Natural killer cell treated with Interleukin-12 subunit alpha and Interleukin-12 subunit beta and Interleukin-15 and Interleukin-18, amount 100 ng/mL, for 72 hours (primary cell): ENCODE results near the gene TDG. TPM values are rescaled to one million over a fixed set of nuclear protein-coding genes. Genes with fewer than 3 reads are reported as not detected.

ENCODE experiments used
- ATAC-seq, 2 donors: fragments of 150-1000 bp; cut with Tn5 transposase in 1 of 2; sonication (Bioruptor Pico), chemical (Tn5 transposase) in 1 of 2; 2 replicates each; pipeline ENCODE4 v1.10.0; 2021
- DNase-seq: peaks from one replicate; pipeline ENCODE4 v3.0.0; 2022; ENCODE audit warnings: low spot score
- H3K27ac Mint-ChIP-seq, 2 donors: 1 replicate in 1 of 2; 2 replicates in 1 of 2; pipeline ENCODE4 v1.8.0; 2022; ENCODE audit warnings: mixed read lengths in 2 of 2, mild to moderate bottlenecking in 1 of 2, moderate library complexity in 1 of 2
- H3K27me3 Mint-ChIP-seq, 2 donors: 1 replicate in 1 of 2; 2 replicates in 1 of 2; pipeline ENCODE4 v1.8.0; 2022; ENCODE audit warnings: mixed read lengths in 2 of 2
- H3K36me3 Mint-ChIP-seq: one replicate; pipeline ENCODE4 v1.8.0; 2022; ENCODE audit warnings: mixed read lengths
- H3K4me1 Mint-ChIP-seq, 2 donors: 1 replicate in 1 of 2; 2 replicates in 1 of 2; pipeline ENCODE4 v1.8.0; 2022; ENCODE audit warnings: low read depth in 2 of 2, mixed read lengths in 2 of 2, mild to moderate bottlenecking in 1 of 2
- H3K4me3 Mint-ChIP-seq: one replicate; pipeline ENCODE4 v1.8.0; 2022; ENCODE audit warnings: mixed read lengths
- H3K9me3 Mint-ChIP-seq: 2 replicates; pipeline ENCODE4 v1.8.0; 2022; ENCODE audit warnings: mixed read lengths
- total RNA-seq, 2 donors: library from RNA; stranded (reverse); gene quantifications; one replicate each; pipeline ENCODE4 v1.2.3, GENCODE V29; 2022

The TDG gene
- total RNA-seq, 2 donors from 2014 or later, result 50.8 to 55.2 TPM

- H3K27me3 Mint-ChIP-seq, result no peaks in the 10 kb centered on the region
- H3K9me3 Mint-ChIP-seq, result no peaks in the 10 kb centered on the region
- ATAC-seq (peak; percentile 40 to 77), DNase-seq (no peak)
- peak overlapping the region; percentile 17 to 74 for H3K27ac Mint-ChIP-seq
- peaks cover 18 to 34% of the 10 kb centered on the region in 2 donors for H3K4me1 Mint-ChIP-seq
- peaks cover 61% of the 10 kb centered on the region for H3K36me3 Mint-ChIP-seq
- peak overlapping the region; percentile 42 for H3K4me3 Mint-ChIP-seq
Measured at GRCh38 chr12:103947871-103948555, 17.7 kb upstream of the TDG start.

- Mint-ChIP-seq H3K4me1 (peaks cover 18 to 42% of the 10 kb centered on the region in 2 donors), H3K4me3 (no peak overlapping the region), H3K27me3 (no peaks in the 10 kb centered on the region), H3K27ac (peak overlapping the region; percentile 17 to 74), H3K9me3 (no peaks in the 10 kb centered on the region), H3K36me3 (peaks cover 59% of the 10 kb centered on the region)
- ATAC-seq, result no peak
- DNase-seq, result no peak
Measured at GRCh38 chr12:103948746-103949406, 16.8 kb upstream of the TDG start.

GRCh38 chr12:103952497-103952896 lies 13.2 kb upstream of the TDG start:
- ATAC-seq, result peak in 1 of 2 donors; percentile 65
- peaks cover 34 to 57% of the 10 kb centered on the region in 2 donors for H3K4me1 Mint-ChIP-seq
- no peaks in the 10 kb centered on the region for H3K27me3 Mint-ChIP-seq
- H3K4me3 Mint-ChIP-seq, result peak overlapping the region; percentile 64
- DNase-seq, result no peak
- H3K27ac Mint-ChIP-seq, result peak overlapping the region; percentile 33 to 51
- peaks cover 47% of the 10 kb centered on the region for H3K36me3 Mint-ChIP-seq
- no peaks in the 10 kb centered on the region for H3K9me3 Mint-ChIP-seq

- Mint-ChIP-seq H3K4me3 (peak overlapping the region; percentile 98), H3K27ac (peak overlapping the region; percentile 92 to 99), H3K27me3 (no peaks in the 10 kb centered on the region), H3K36me3 (peaks cover 28% of the 10 kb centered on the region), H3K4me1 (peaks cover 30 to 51% of the 10 kb centered on the region in 2 donors), H3K9me3 (no peaks in the 10 kb centered on the region)
- ATAC-seq (no peak), DNase-seq (no peak)
Measured at GRCh38 chr12:103955811-103956508, 9.7 kb upstream of the TDG start.

- H3K27me3 Mint-ChIP-seq, result no peaks in the 10 kb centered on the region
- H3K4me1 Mint-ChIP-seq, result peaks cover 30 to 51% of the 10 kb centered on the region in 2 donors
- peak overlapping the region; percentile 92 to 99 for H3K27ac Mint-ChIP-seq
- H3K9me3 Mint-ChIP-seq, result no peaks in the 10 kb centered on the region
- ATAC-seq, result peak; percentile 28 to 73
- DNase-seq, result no peak
- H3K4me3 Mint-ChIP-seq, result peak overlapping the region; percentile 98
- peaks cover 28% of the 10 kb centered on the region for H3K36me3 Mint-ChIP-seq
Measured at GRCh38 chr12:103956509-103957027, 9.1 kb upstream of the TDG start.

GRCh38 chr12:103957865-103958388 lies 7.7 kb upstream of the TDG start:
- peaks cover 23% of the 10 kb centered on the region for H3K36me3 Mint-ChIP-seq
- H3K27me3 Mint-ChIP-seq, result no peaks in the 10 kb centered on the region
- H3K4me1 Mint-ChIP-seq, result peaks cover 25 to 38% of the 10 kb centered on the region in 2 donors
- H3K9me3 Mint-ChIP-seq, result no peaks in the 10 kb centered on the region
- ATAC-seq (no peak), DNase-seq (no peak)
- peak overlapping the region; percentile 92 to 99 for H3K27ac Mint-ChIP-seq
- H3K4me3 Mint-ChIP-seq, result peak overlapping the region; percentile 98

GRCh38 chr12:103958621-103959020 lies 7.1 kb upstream of the TDG start:
- Mint-ChIP-seq H3K9me3 (no peaks in the 10 kb centered on the region), H3K27ac (peak overlapping the region; percentile 11 to 60), H3K4me1 (peaks cover 24 to 31% of the 10 kb centered on the region in 2 donors), H3K36me3 (peaks cover 17% of the 10 kb centered on the region), H3K4me3 (peak overlapping the region; percentile 45), H3K27me3 (no peaks in the 10 kb centered on the region)
- ATAC-seq, result no peak
- no peak for DNase-seq

GRCh38 chr12:103960616-103961227 lies 5.0 kb upstream of the TDG start:
- Mint-ChIP-seq H3K27ac (no peak overlapping the region), H3K4me3 (no peak overlapping the region), H3K9me3 (no peaks in the 10 kb centered on the region), H3K4me1 (peaks cover 23 to 35% of the 10 kb centered on the region in 2 donors), H3K36me3 (peaks cover 7% of the 10 kb centered on the region), H3K27me3 (no peaks in the 10 kb centered on the region)
- ATAC-seq (no peak), DNase-seq (no peak)

- peaks cover 16 to 32% of the 10 kb centered on the region in 2 donors for H3K4me1 Mint-ChIP-seq
- H3K27me3 Mint-ChIP-seq, result no peaks in the 10 kb centered on the region
- no peak overlapping the region for H3K4me3 Mint-ChIP-seq
- no peak overlapping the region for H3K27ac Mint-ChIP-seq
- DNase-seq (no peak), ATAC-seq (no peak)
- H3K36me3 Mint-ChIP-seq, result no peaks in the 10 kb centered on the region
- H3K9me3 Mint-ChIP-seq, result no peaks in the 10 kb centered on the region
Measured at GRCh38 chr12:103962493-103962892, 3.2 kb upstream of the TDG start.

GRCh38 chr12:103964805-103965204 lies 867 bp upstream of the TDG start:
- DNase-seq (no peak), ATAC-seq (no peak)
- Mint-ChIP-seq H3K36me3 (peaks cover 7% of the 10 kb centered on the region), H3K9me3 (no peaks in the 10 kb centered on the region), H3K27ac (peak overlapping the region; percentile 96 to 98), H3K27me3 (no peaks in the 10 kb centered on the region), H3K4me1 (peaks cover 33 to 35% of the 10 kb centered on the region in 2 donors), H3K4me3 (peak overlapping the region; percentile 87)

- Mint-ChIP-seq H3K27ac (peak overlapping the region; percentile 96 to 98), H3K4me1 (peaks cover 33 to 35% of the 10 kb centered on the region in 2 donors), H3K36me3 (peaks cover 7% of the 10 kb centered on the region), H3K4me3 (peak overlapping the region; percentile 87), H3K9me3 (no peaks in the 10 kb centered on the region), H3K27me3 (no peaks in the 10 kb centered on the region)
- no peak for DNase-seq
- ATAC-seq, result no peak
Measured at GRCh38 chr12:103965255-103965589, 450 bp upstream of the TDG start.

GRCh38 chr12:103966736-103967135 lies 1.1 kb downstream of the TDG start:
- Mint-ChIP-seq H3K9me3 (no peaks in the 10 kb centered on the region), H3K27ac (peak overlapping the region; percentile 96 to 98), H3K4me3 (peak overlapping the region; percentile 87), H3K4me1 (peaks cover 37 to 41% of the 10 kb centered on the region in 2 donors), H3K36me3 (peaks cover 7% of the 10 kb centered on the region), H3K27me3 (no peaks in the 10 kb centered on the region)
- DNase-seq (no peak), ATAC-seq (no peak)

GRCh38 chr12:103969391-103969790 lies 3.7 kb downstream of the TDG start:
- ATAC-seq (no peak), DNase-seq (no peak)
- Mint-ChIP-seq H3K9me3 (no peaks in the 10 kb centered on the region), H3K27me3 (no peaks in the 10 kb centered on the region), H3K27ac (peak overlapping the region in 1 of 2 donors; percentile 34), H3K4me3 (no peak overlapping the region), H3K4me1 (peaks cover 41 to 45% of the 10 kb centered on the region in 2 donors), H3K36me3 (peaks cover 7% of the 10 kb centered on the region)
